Measurements from ENCODE around the gene ERBB4.

ERBB4 gene

DNA sequence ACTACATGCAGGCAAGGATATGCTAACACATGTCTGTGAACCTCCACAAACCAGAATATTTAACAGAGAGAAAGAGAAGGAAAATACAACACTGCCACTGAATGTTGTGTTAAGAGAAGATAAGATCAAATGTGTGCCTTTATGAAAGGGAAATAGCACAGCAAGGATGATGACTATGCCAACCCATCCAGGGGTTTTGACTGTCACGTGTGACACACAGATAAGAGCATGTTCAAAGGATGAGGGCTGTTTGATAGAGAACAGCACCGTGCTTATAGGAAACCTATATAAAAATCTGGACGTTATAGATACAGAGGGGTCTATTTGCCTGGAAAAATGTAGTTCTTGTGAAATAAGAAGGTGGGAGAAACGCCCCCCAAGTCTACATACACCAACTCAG is 1070.4 kb downstream of the ERBB4 start:
- no peak for DNase-seq (ENCODE audit: low spot score)

DNA sequence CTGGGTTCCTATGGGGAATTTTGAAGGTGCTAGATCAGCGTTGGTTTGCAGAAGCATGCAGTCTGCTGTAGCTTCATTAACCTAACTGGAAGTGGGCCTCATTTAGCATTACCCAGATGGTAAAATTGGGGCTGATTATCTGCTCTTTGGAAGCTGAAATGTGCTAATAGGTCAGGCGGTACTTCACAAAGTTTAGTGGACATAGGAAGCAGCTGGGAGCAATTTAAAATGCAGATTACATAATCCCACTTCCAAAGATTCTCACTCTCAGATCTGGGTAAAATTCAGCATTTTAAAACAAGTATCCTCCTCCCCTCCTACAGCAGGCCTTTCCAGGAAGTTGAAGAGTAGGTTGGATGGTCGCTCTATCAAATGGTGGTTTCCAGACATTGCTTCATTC is 1075.2 kb downstream of the ERBB4 start:
- no peak for DNase-seq (ENCODE audit: low spot score)

- no peak for DNase-seq (ENCODE audit: low spot score)
Observed at GRCh38 chr2:211458974-211459373, 1079.6 kb downstream of the ERBB4 start.

DNA sequence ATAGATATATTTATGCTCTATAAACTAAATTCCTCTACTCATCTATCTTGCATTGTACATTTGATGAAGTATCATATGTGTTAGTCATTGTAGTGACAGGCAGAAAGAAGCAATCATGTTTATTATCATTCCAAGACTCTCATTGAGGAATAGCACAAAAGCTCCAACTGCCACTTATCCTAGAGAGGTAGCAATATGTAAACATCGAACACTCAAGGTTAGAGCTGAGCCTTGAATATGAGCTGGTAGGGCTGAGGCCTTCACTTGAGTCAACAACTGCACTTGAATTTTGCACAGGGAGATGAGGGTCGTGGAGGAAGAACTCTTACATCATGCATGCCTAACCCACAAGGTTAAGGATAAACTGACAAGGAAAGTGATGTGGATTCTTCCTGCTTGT is 1081.3 kb downstream of the ERBB4 start:
- DNase-seq (ENCODE audit: low spot score), result no peak

DNA sequence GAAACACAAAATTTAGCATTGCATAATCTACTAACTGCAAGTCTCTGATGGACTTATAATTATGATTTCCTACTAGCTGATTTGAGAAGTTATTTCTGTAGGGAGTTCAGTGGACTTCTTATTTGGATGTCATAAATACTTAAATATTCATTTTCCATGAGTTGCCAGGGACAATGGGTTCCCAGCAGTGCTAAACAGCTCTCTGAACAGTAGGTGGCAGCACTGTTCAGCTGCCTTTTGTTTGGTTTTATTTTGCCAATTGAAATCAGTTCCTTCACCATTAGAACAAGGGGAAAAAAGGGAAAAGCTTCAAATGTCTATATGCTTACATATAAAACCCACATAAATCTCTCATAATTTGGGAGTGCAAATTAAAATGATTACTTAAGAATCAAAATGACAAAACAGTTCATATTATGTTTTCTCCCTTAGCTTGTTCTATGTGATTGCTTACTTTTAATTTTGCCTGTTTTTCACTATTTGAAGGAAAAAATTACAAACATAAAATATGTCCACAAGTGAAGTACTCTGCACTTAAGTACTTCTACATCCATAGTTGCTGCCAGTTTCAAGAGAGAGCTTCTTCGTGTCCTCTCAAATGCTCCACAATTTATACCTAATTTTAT is 1083.3 kb downstream of the ERBB4 start:
- DNase-seq (ENCODE audit: low spot score), result peak; percentile 58

- no peak for DNase-seq (ENCODE audit: low spot score)
Observed at GRCh38 chr2:211454679-211455078, 1083.9 kb downstream of the ERBB4 start.

- no peak for DNase-seq (ENCODE audit: low spot score)
Observed at GRCh38 chr2:211453311-211453887, 1085.2 kb downstream of the ERBB4 start.

GRCh38 chr2:211451642-211452041 is 1087.0 kb downstream of the ERBB4 start:
- DNase-seq (ENCODE audit: low spot score), result no peak

DNA sequence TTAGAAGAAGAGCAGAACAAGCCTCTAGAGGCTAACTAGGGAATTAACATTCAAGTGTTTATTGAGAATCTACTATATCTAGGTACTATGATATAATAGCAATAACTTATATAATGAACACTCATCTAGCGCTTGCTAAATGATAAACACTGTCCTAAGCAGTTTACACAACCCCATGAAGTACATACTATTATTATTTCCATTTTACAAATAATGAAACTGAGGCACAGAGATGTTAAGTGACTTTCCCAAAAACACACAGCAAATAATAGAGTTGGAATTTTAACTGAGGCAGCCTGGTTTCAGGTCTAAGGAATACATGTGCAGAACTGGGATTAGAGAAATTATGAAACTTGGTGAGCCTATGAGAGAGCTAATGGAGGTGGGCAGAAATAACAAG is 1088.8 kb downstream of the ERBB4 start:
- no peak for DNase-seq (ENCODE audit: low spot score)

DNA sequence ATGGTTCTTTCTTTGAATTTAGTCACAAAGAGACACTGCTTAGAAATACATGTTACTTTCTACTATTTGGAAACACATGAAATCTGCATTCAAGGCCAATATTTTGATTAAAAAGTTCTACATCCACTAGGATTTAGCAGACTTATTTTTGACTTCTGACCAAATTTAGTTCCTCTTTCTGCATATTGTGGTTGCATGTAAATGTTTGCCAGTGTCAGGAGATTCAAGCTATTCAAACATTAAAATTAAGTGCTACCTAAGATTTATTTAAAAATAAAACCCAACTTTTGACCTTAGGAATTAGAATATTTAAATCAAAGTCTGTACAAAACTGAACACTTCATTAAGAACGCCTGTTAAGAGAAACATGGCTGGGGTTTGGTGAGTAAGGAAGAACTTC is 1091.1 kb downstream of the ERBB4 start:
- no peak for DNase-seq (ENCODE audit: low spot score)

- DNase-seq (ENCODE audit: low spot score), result no peak
Observed at GRCh38 chr2:211440107-211440506, 1098.5 kb downstream of the ERBB4 start.

DNA sequence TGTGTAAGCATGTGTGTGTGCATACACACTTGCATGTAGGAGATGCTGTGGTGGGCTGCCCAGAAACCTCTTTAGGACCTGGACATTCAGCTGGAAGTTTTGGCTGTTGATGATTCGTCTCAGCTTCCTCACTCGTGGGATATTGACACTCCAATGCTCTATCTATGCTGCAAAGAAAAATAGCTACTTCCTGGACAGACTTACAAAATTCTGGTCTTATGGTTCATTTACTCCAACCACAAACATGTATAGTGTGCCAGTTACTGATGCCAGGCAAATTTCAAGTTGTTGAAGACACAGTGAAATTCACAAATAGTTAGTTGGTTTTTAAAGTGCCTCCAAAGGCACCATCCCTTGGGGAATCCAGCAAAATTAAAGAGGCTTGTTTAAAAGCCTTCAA is 1099.6 kb downstream of the ERBB4 start:
- DNase-seq (ENCODE audit: low spot score), result no peak

DNA sequence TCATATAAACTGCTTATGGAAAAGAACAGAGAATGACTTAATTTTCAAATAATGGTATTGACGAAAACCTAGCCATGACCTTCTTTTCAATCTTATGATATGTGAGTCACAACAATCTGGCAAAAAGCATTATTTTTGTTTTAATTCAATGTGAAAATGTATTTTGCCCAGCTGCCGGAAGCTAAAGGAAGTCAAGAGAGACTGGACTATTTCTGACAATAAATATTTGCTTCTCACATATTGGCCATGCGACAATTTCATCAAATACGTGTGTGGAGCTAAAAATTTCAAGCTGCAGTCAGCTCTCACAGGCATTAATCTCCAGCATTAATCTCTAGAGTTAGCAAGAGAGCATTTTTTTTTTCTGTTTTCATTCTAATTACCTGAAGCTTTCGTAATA is 1101.2 kb downstream of the ERBB4 start:
- no peak for DNase-seq (ENCODE audit: low spot score)

GRCh38 chr2:211436182-211436581 is 1102.4 kb downstream of the ERBB4 start:
- no peak for DNase-seq (ENCODE audit: low spot score)

GRCh38 chr2:211435331-211435730 is 1103.3 kb downstream of the ERBB4 start:
- DNase-seq (ENCODE audit: low spot score), result no peak

DNA sequence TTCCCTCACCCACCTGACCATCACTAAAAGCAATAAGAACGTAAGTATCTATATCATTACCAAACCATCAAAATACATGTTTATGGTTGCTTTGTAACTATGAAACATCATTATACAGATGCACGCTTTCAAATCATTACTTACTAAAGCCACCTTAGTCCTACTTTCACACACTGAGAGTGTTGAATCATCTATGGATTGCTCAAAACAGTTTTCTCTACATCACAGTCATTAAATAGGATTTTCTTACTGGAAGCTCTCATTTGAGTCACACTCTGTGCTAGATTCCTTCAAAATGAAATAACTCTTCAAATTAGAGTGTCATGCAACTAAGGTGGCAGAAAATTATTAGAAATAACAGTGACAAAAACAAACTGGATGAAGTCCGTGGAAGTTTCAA is 1103.8 kb downstream of the ERBB4 start:
- no peak for DNase-seq (ENCODE audit: low spot score)

DNA sequence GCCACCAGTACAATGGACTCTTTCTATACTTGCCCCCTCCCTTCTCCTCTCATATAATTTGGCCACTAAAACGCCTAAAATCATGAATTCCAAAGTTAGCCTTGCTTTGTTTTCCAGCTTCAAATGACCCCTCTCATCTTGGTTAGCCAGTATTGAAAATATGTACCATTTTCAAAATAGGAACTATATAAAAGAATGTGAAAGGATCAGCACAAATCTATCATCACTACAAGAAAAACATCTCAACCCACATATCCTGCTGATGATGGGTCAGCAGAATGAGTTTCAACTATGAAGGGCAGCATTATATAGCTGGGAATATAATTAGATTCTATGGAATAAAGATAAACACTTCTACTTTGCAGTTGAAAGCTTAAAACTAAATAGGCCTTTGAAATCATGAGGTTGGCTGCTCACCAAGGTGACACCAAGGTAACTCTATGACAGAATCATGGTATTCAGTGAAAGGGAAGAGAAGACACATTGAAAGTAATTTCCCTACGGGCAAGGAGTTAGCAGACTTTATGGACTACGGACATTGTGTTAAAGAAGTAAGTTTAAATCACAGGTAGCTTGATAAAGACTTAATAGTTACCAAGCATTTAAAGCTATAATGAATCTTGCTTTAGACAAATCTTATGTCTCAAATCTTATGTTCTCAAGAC is 1109.2 kb downstream of the ERBB4 start:
- DNase-seq (ENCODE audit: low spot score), result no peak

- no peak for DNase-seq (ENCODE audit: low spot score)
Observed at GRCh38 chr2:211426240-211426639, 1112.4 kb downstream of the ERBB4 start.

- DNase-seq (ENCODE audit: low spot score), result no peak
Observed at GRCh38 chr2:211423018-211423417, 1115.6 kb downstream of the ERBB4 start.

- no peak for DNase-seq (ENCODE audit: low spot score)
Observed at GRCh38 chr2:211417544-211417943, 1121.1 kb downstream of the ERBB4 start.

DNA sequence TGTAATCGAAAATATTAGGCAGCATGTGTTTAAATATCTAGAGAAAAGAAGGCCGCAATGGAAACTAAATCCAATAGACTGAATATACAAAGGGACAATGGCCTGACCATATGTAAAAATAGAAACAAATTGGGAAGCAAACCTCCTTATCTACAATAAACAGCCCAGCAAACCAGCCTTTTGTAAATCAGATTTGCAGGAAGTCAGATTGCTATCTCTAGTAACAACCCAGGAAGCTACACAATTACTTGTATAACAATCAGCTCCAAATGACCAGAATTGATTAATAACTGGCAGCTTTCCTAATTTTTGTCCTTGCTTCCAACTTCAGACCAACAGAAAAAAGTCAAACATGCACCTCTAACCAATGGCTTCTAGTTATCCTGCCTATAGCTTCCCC is 1122.2 kb downstream of the ERBB4 start:
- no peak for DNase-seq (ENCODE audit: low spot score)

DNA sequence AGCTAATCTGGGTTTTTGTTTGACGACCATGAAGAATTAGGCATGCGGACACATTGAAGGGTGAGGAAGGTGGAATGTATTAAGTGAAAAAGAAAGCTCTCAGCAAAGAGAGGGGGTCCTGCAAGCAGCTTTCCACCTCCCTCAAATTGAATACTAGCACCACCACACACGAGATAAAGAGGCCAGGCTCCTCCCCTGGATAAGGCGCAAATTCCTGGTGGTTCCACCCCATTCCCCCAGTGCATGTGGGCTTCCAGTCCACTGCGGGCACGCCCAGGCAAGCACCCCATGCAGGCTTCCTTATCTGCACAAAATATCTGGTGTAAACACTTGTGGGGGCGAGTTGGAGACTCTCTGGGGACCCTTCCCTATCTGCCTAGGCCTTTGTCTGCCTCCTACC is 1124.9 kb downstream of the ERBB4 start:
- no peak for DNase-seq (ENCODE audit: low spot score)

DNA sequence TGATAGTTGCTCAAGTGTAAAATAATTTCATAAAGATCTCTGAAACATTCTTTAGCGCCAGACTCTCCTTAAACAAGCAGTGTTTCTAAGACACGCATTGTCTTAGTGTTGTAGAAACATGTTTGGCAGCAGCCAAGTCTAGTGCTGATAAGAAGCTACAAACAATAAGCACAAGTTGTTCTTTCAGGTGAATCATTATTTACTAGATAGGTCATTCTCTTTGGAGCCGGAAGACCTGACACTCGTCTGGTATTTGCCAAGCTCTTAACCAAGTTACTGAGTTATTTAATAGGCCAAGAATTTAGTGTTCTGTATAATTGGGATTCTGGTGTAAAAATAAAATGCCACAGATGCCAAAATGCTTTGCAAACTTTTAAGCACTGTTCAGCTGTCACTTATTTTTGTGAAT is 1130.1 kb downstream of the ERBB4 start:
- no peak for DNase-seq (ENCODE audit: low spot score)

GRCh38 chr2:211407076-211407475 is 1131.5 kb downstream of the ERBB4 start:
- no peak for DNase-seq (ENCODE audit: low spot score)
